Endothelial cell of umbilical vein (primary cell): ENCODE results near the gene ICAM3. TPM values are rescaled to one million over a fixed set of nuclear protein-coding genes. Genes with fewer than 3 reads are reported as not detected.

Source experiments
- BruUV-seq: library from RNA; stranded (reverse); fragments of 400-500 nt; replicated peaks from 2 replicates; lab custom pipeline; 2021; lab: Mats Ljungman, UMichigan
- CTCF ChIA-PET: fragments of 300-600, 350-600 bp; sonication (Branson Sonifier 250); formaldehyde crosslinking; loops from one replicate; lab custom pipeline; 2021; ENCODE audit warnings: antibody characterized with exemption, inconsistent platforms; lab: Charles Lee
- POLR2A ChIA-PET: fragments of 300-600, 350-600 bp; sonication (Branson Sonifier 250); formaldehyde crosslinking; loops from one replicate; lab custom pipeline; 2021; ENCODE audit warnings: antibody characterized with exemption, inconsistent platforms; lab: Charles Lee
- DNase-seq: peaks from one replicate; pipeline ENCODE4 v3.0.0-alpha.2; 2011; ENCODE audit warnings: low read depth, low spot score
- FAIRE-seq: peaks from 2 replicates; lab custom pipeline; 2011; peaks lifted over from hg19 to GRCh38; lab: Jason Lieb, UNC
- H2AFZ ChIP-seq: 2 replicates; pipeline ENCODE4 v1.6.0; 2012; ENCODE audit warnings: low read depth, low read length, control low read depth, inconsistent platforms
- H3K27ac ChIP-seq: 2 replicates; pipeline ENCODE4 v1.5.1; 2011; ENCODE audit warnings: low read depth, mild to moderate bottlenecking, control low read depth, low read length, moderate library complexity; ENCODE audit not compliant: insufficient read depth
- H3K27me3 ChIP-seq, 2 experiments: 2 replicates each; pipeline versions ENCODE4 v1.6.0 to v1.6.1; 2011; ENCODE audit warnings: low read length in 2 of 2, mixed read lengths in 1 of 2; ENCODE audit not compliant: control insufficient read depth in 2 of 2, insufficient read depth in 2 of 2
- H3K36me3 ChIP-seq, 2 experiments: 2 replicates in 1 of 2; 3 replicates in 1 of 2; pipeline ENCODE4 v1.5.1; 2011; ENCODE audit warnings: low read length in 2 of 2, mild to moderate bottlenecking in 1 of 2, moderate library complexity in 1 of 2; ENCODE audit not compliant: control insufficient read depth in 2 of 2, insufficient read depth in 2 of 2; ENCODE audit errors: extremely low read depth in 1 of 2
- H3K4me1 ChIP-seq: 3 replicates; pipeline ENCODE4 v1.5.1; 2011; ENCODE audit warnings: mild to moderate bottlenecking, low read length; ENCODE audit not compliant: control insufficient read depth, insufficient read depth; ENCODE audit errors: extremely low read depth
- H3K4me2 ChIP-seq: 2 replicates; pipeline ENCODE4 v1.6.1; 2011; ENCODE audit warnings: low read length, control low read depth, mixed read lengths; ENCODE audit not compliant: insufficient read depth
- H3K4me3 ChIP-seq, 3 experiments: fragments of 200-600 bp in 1 of 3; sonication (generic), shearing (Covaris generic) in 1 of 3; replicated peaks in 1 of 3; 2 replicates each; pipeline ENCODE4 v1.5.1; 2011 to 2016; ENCODE audit warnings: control low read depth in 3 of 3, low read length in 3 of 3, mild to moderate bottlenecking in 2 of 3, inconsistent platforms in 1 of 3, low read depth in 1 of 3, moderate library complexity in 1 of 3; ENCODE audit not compliant: insufficient read depth in 1 of 3
- H3K79me2 ChIP-seq: 2 replicates; pipeline ENCODE4 v1.6.0; 2012; ENCODE audit warnings: low read length, inconsistent platforms; ENCODE audit not compliant: control insufficient read depth, insufficient read depth
- H3K9ac ChIP-seq: replicated peaks from 2 replicates; pipeline ENCODE3; 2011; ENCODE audit warnings: low read length, control low read depth; ENCODE audit not compliant: insufficient read depth; ENCODE audit errors: extremely low read depth
- H3K9me1 ChIP-seq: replicated peaks from 3 replicates; pipeline ENCODE4 v1.6.0; 2011; ENCODE audit warnings: mild to moderate bottlenecking, low read length; ENCODE audit not compliant: control insufficient read depth, insufficient read depth; ENCODE audit errors: extremely low read depth
- H3K9me3 ChIP-seq: replicated peaks from 2 replicates; pipeline ENCODE4 v1.5.1; 2012; ENCODE audit warnings: low read length, inconsistent platforms; ENCODE audit not compliant: control insufficient read depth, insufficient read depth
- H4K20me1 ChIP-seq: replicated peaks from 2 replicates; pipeline ENCODE3; 2011; ENCODE audit warnings: mild to moderate bottlenecking, low read length; ENCODE audit not compliant: control insufficient read depth, insufficient read depth; ENCODE audit errors: extremely low read depth
- EZH2 ChIP-seq: IDR thresholded peaks from 2 replicates; pipeline ENCODE4 v1.6.1; 2012; ENCODE audit warnings: borderline replicate concordance, low read depth, mild to moderate bottlenecking, moderate library complexity, low read length, inconsistent platforms; ENCODE audit not compliant: severe bottlenecking
- FOS ChIP-seq: IDR thresholded peaks from 2 replicates; pipeline ENCODE4 v1.6.1; 2011; ENCODE audit warnings: mild to moderate bottlenecking, low read length, moderate library complexity, borderline replicate concordance; ENCODE audit not compliant: insufficient read depth
- GATA2 ChIP-seq: IDR thresholded peaks from 2 replicates; pipeline ENCODE4 v1.7.0; 2011; ENCODE audit warnings: low read depth, mild to moderate bottlenecking, moderate library complexity, mixed read lengths, low read length; ENCODE audit not compliant: insufficient read length, insufficient read depth
- MYC ChIP-seq: IDR thresholded peaks from one replicate; pipeline ENCODE4 v1.6.1; 2011; ENCODE audit warnings: mild to moderate bottlenecking, low read depth, low read length
- dilution Hi-C: fragments of 300-500 bp; cut with MboI; formaldehyde crosslinking; loops from one replicate; pipeline ENCODE4 v1.15.0; 2019; ENCODE audit warnings: low sequenced_read_pairs; ENCODE audit not compliant: extremely low pct_ligation_motif_present
- intact Hi-C: fragments of 100-400 bp; cut with micrococcal nuclease; formaldehyde crosslinking; loops from one replicate; pipeline ENCODE4 v1.10.0; 2022
- polyA plus RNA-seq, 4 experiments: library from polyadenylated mRNA; depleted of rRNA in 3 of 4; stranded (reverse) in 3 of 4; unstranded in 1 of 4; fragments of >200 nt; gene quantifications; 2 replicates each; pipeline versions ENCODE4 v1.2.1 to v1.2.3, GENCODE V29; 2011 to 2012; ENCODE audit warnings: missing spikeins in 1 of 4
- total RNA-seq: library from RNA; stranded (reverse); gene quantifications from 2 replicates; pipeline ENCODE4 v1.2.3, GENCODE V29; 2021
- TF ChIP-seq, protein P1 (sequence below): IDR thresholded peaks from 2 replicates; pipeline ENCODE4 v1.6.1; 2011; ENCODE audit not compliant: insufficient read depth, insufficient read length
- TF ChIP-seq, protein P2 (sequence below), 2 donors: IDR thresholded peaks; 1 replicate in 1 of 2; 2 replicates in 1 of 2; pipeline ENCODE4 v1.5.1; 2011; ENCODE audit warnings: low read length in 2 of 2, mild to moderate bottlenecking in 2 of 2, moderate library complexity in 2 of 2, control low read depth in 1 of 2, inconsistent platforms in 1 of 2, low read depth in 1 of 2; ENCODE audit not compliant: insufficient read depth in 1 of 2; ENCODE audit errors: extremely low read depth in 1 of 2

Gene ICAM3
- total and polyA plus RNA-seq, 2 donors (not counting 3 experiments of a cell fraction or from before 2014, with no cell fraction given): 6.7 to 11.6 TPM

DNA sequence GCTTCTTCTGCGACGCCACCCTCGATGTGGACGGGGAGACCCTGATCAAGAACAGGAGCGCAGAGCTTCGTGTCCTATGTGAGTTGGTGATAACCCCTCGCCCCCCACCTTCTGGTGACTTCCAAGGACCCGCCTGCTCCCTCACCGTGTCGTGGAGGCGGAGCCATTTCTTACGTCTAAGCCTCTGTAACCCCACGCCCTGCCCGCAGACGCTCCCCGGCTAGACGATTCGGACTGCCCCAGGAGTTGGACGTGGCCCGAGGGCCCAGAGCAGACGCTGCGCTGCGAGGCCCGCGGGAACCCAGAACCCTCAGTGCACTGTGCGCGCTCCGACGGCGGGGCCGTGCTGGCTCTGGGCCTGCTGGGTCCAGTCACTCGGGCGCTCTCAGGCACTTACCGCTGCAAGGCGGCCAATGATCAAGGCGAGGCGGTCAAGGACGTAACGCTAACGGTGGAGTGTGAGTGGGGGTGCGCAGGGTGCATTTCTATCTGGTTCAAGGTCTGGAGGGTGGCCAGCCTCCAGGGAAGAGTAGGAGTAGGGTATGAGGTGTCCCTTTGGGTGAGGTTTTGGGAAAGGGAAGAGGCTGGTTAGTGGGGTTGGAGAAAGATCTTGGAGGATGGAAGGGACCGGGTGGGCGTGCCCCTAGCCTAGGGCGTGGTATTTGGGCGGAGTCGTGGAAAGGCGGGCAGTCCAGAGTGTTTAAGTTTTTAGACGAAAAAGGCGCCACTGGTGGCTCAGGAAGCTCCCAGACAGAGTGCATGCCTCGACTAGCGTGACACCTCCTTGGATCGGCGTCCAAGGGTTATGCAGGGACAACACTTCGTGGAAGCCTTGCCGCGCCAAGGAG is 46.4 kb downstream of the ICAM3 start:
- CTCF ChIA-PET: interaction anchor here (1.0 to 3.2 kb wide), 4 partner anchors 24 to 96 kb away, joined by 3 to 18 read pairs (median 8); no protein-coding TSS in a partner anchor
- no peak for FAIRE-seq
- no TSS peak for BruUV-seq
- dilution Hi-C loops: no loop called here
- Histone ChIP-seq H3K4me3 (no peak overlapping the region), H3K4me2 (no peak overlapping the region), H3K9me1 (no peaks in the 10 kb centered on the region), H3K27me3 (peaks cover 54 to 67% of the 10 kb centered on the region in 2 experiments), H2AFZ (no peak overlapping the region), H4K20me1 (no peaks in the 10 kb centered on the region), H3K27ac (no peak overlapping the region), H3K4me1 (peaks cover 25% of the 10 kb centered on the region), H3K79me2 (no peaks in the 10 kb centered on the region), H3K9me3 (no peaks in the 10 kb centered on the region), H3K36me3 (no peaks in the 10 kb centered on the region), H3K9ac (no peak overlapping the region)
- intact Hi-C loops: no loop called here
- TF ChIP-seq, protein P1, sequence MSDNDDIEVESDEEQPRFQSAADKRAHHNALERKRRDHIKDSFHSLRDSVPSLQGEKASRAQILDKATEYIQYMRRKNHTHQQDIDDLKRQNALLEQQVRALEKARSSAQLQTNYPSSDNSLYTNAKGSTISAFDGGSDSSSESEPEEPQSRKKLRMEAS: no peak
- TF ChIP-seq, protein P2, sequence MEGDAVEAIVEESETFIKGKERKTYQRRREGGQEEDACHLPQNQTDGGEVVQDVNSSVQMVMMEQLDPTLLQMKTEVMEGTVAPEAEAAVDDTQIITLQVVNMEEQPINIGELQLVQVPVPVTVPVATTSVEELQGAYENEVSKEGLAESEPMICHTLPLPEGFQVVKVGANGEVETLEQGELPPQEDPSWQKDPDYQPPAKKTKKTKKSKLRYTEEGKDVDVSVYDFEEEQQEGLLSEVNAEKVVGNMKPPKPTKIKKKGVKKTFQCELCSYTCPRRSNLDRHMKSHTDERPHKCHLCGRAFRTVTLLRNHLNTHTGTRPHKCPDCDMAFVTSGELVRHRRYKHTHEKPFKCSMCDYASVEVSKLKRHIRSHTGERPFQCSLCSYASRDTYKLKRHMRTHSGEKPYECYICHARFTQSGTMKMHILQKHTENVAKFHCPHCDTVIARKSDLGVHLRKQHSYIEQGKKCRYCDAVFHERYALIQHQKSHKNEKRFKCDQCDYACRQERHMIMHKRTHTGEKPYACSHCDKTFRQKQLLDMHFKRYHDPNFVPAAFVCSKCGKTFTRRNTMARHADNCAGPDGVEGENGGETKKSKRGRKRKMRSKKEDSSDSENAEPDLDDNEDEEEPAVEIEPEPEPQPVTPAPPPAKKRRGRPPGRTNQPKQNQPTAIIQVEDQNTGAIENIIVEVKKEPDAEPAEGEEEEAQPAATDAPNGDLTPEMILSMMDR (IDR thresholded peaks at IDR 0.05; ENCODE audit: extremely low read depth in 1 of 2, insufficient read depth in 1 of 2, low read depth in 1 of 2, low read length in 2 of 2): no peak
- TF ChIP-seq MYC (no peak), EZH2 (peak; percentile 73), FOS (no peak), GATA2 (no peak)
- POLR2A ChIA-PET: no interaction called here
- DNase-seq: no peak
